HEK293 (cell line): ENCODE results near the gene CTF1.

Source experiments
- CTCF ChIA-PET: fragments of 350-600 bp; formaldehyde crosslinking; extraction: SDS; loops from one replicate; lab custom pipeline; 2021; ENCODE audit warnings: antibody characterized with exemption; lab: Yijun Ruan, JAX
- POLR2A ChIA-PET: fragments of 300-600 bp; formaldehyde crosslinking; extraction: SDS; loops from one replicate; lab custom pipeline; 2020; ENCODE audit warnings: antibody characterized with exemption, inconsistent platforms; lab: Yijun Ruan, JAX
- H3K27ac ChIP-seq: fragments of 200-500 bp; sonication (Bioruptor generic); 2 replicates; pipeline ENCODE4 v1.5.1; 2014; ENCODE audit warnings: low read depth, low read length, control low read depth, inconsistent platforms; ENCODE audit errors: extremely low read depth
- H3K36me3 ChIP-seq, 2 experiments: fragments of 200-500 bp in 1 of 2; sonication (Bioruptor generic) in 1 of 2; 1 replicate in 1 of 2; 2 replicates in 1 of 2; pipeline ENCODE4 v1.5.1; 2014 to 2017; ENCODE audit warnings: inconsistent platforms in 2 of 2, low read length in 2 of 2; ENCODE audit not compliant: control insufficient read depth in 2 of 2, insufficient read depth in 1 of 2
- H3K4me1 ChIP-seq: fragments of 200-500 bp; sonication (Bioruptor generic); 2 replicates; pipeline ENCODE4 v1.5.1; 2014; ENCODE audit warnings: mild to moderate bottlenecking, low read length, inconsistent platforms; ENCODE audit not compliant: control insufficient read depth, insufficient read depth
- H3K4me3 ChIP-seq: 2 replicates; pipeline ENCODE4 v1.5.1; 2011; ENCODE audit warnings: low read depth, mild to moderate bottlenecking, control low read depth, low read length, moderate library complexity
- H3K9me3 ChIP-seq: fragments of 200-500 bp; sonication (Bioruptor generic); 2 replicates; pipeline ENCODE4 v1.5.1; 2014; ENCODE audit warnings: low read depth, low read length, inconsistent platforms; ENCODE audit not compliant: control insufficient read depth, insufficient read depth
- BCL11A ChIP-seq: fragments of 450-650 bp; formaldehyde crosslinking; IDR thresholded peaks from 2 replicates; pipeline ENCODE4 v1.5.1; 2016; ENCODE audit warnings: low read depth, missing biosample characterization, missing genetic modification characterization
- HOXA7 ChIP-seq: sonication (generic); formaldehyde crosslinking; IDR thresholded peaks from 2 replicates; pipeline ENCODE4 v1.8.1; 2022; ENCODE audit warnings: missing genetic modification reagents, borderline replicate concordance
- SALL2 ChIP-seq: fragments of 450-650 bp; formaldehyde crosslinking; IDR thresholded peaks from 2 replicates; pipeline ENCODE4 v1.5.0; 2017; ENCODE audit warnings: missing biosample characterization, mild to moderate bottlenecking, missing genetic modification characterization, borderline replicate concordance
- SCRT2 ChIP-seq: fragments of 450-650 bp; formaldehyde crosslinking; IDR thresholded peaks from 2 replicates; pipeline ENCODE4 v1.5.1; 2016; ENCODE audit warnings: missing biosample characterization, missing genetic modification characterization
- ZFP3 ChIP-seq: fragments of 450-650 bp; formaldehyde crosslinking; IDR thresholded peaks from 2 replicates; pipeline ENCODE4 v1.5.1; 2016; ENCODE audit warnings: low read depth, missing biosample characterization, missing genetic modification characterization
- ZFP41 ChIP-seq: fragments of 450-650 bp; formaldehyde crosslinking; IDR thresholded peaks from 2 replicates; pipeline ENCODE4 v1.5.1; 2016; ENCODE audit warnings: missing biosample characterization, missing genetic modification characterization, borderline replicate concordance
- ZNF112 ChIP-seq: fragments of 450-650 bp; formaldehyde crosslinking; IDR thresholded peaks from 2 replicates; pipeline ENCODE4 v1.5.0; 2017; ENCODE audit warnings: missing biosample characterization, missing genetic modification characterization
- ZNF223 ChIP-seq: fragments of 450-650 bp; formaldehyde crosslinking; IDR thresholded peaks from 2 replicates; pipeline ENCODE4 v1.5.1; 2016; ENCODE audit warnings: missing biosample characterization, missing genetic modification characterization
- ZNF23 ChIP-seq: fragments of 450-650 bp; formaldehyde crosslinking; IDR thresholded peaks from 2 replicates; pipeline ENCODE4 v1.5.1; 2016; ENCODE audit warnings: missing biosample characterization, missing genetic modification characterization, borderline replicate concordance
- ZNF677 ChIP-seq: fragments of 450-650 bp; IDR thresholded peaks from 2 replicates; pipeline ENCODE4 v1.5.0; 2018; ENCODE audit warnings: missing biosample characterization, mild to moderate bottlenecking, missing genetic modification characterization, moderate library complexity
- ZNF785 ChIP-seq: fragments of 450-650 bp; formaldehyde crosslinking; IDR thresholded peaks from 2 replicates; pipeline ENCODE4 v1.5.1; 2016; ENCODE audit warnings: missing biosample characterization, missing genetic modification characterization
- TF ChIP-seq, protein P1 (sequence below): fragments of 450-650 bp; formaldehyde crosslinking; IDR thresholded peaks from 2 replicates; pipeline ENCODE4 v1.5.1; 2016; ENCODE audit warnings: missing biosample characterization, missing genetic modification characterization, borderline replicate concordance
- TF ChIP-seq, protein P2 (sequence below): fragments of 450-650 bp; formaldehyde crosslinking; IDR thresholded peaks from 2 replicates; pipeline ENCODE4 v1.5.1; 2017; ENCODE audit warnings: missing biosample characterization, missing genetic modification characterization
- TF ChIP-seq, protein P3 (sequence below): fragments of 450-650 bp; formaldehyde crosslinking; IDR thresholded peaks from 2 replicates; pipeline ENCODE4 v1.5.1; 2016; ENCODE audit warnings: missing biosample characterization, missing genetic modification characterization

The CTF1 gene

DNA sequence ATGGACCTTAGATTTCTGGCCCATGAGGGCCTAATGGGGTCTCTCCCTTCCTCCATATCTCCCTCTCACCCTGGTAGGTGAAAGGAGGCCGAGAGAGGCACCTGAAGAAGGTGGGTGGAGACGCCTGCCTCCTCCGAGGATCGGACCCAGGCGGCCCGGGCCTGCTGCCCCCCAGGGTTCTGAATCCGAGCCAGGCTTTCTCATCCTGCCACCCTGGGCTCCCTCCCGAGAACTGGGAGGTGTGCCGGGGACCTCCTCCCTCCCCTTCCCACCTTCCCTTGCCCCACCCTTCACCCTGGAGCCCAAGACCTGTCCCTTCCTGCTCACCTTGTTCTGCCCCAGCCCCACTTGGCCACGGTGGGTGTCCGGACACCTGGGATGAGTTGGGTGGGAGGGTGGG lies 32.0 kb downstream of the CTF1 start:
- H3K9me3 ChIP-seq = no peaks in the 10 kb centered on the region
- H3K27ac ChIP-seq = no peak overlapping the region
- CTCF ChIA-PET = interaction anchor here (0.5 to 1.7 kb wide), 5 partner anchors 25 to 940 kb away, joined by 3 to 6 read pairs (median 5); no protein-coding TSS in a partner anchor
- TF ChIP-seq ZNF112 (tag by site-specific recombination) = no peak
- TF ChIP-seq ZNF677 = 0 out of 2 replicates have a peak, but pooled peaks have one; percentile 16
- TF ChIP-seq, all 188 proteins: peak for 1
- no peak overlapping the region for H3K4me3 ChIP-seq
- peaks cover 3 to 79% of the 10 kb centered on the region in 2 experiments; a peak in 2 of 3 replicates for H3K36me3 ChIP-seq
- POLR2A ChIA-PET = interaction anchor here (0.6 to 2.6 kb wide), 7 partner anchors 13 to 829 kb away, joined by 3 to 15 read pairs (median 4); partner anchors contain the start of gene PHKG2
- no peaks in the 10 kb centered on the region for H3K4me1 ChIP-seq

DNA sequence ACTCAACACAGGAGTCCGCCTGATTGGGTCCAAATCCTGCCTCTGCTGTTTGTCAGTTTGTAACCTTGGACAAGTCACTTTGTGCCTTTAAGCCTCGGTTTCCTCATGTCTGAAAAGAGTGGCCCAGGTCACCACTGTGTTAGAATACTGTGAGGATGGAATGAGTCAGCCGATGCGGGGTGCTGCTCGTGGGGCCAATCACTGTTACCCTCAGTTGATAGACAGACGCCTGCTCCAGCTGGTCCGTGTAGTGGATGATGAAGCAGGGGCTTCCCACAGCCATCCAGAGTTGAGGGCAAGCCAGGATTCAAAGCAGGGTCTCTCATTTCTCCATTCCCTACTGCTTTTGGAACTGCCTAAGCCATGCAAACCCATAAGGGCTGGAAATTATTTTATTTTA lies 32.8 kb downstream of the CTF1 start:
- Histone ChIP-seq H3K4me1 (no peaks in the 10 kb centered on the region), H3K9me3 (no peaks in the 10 kb centered on the region), H3K4me3 (no peak overlapping the region), H3K27ac (no peak overlapping the region)
- CTCF ChIA-PET = interaction anchor here (0.9 to 1.2 kb wide), 2 partner anchors 13 to 1113 kb away, joined by 3 read pairs; partner anchors contain the start of gene PAGR1
- POLR2A ChIA-PET = no interaction called here
- TF ChIP-seq ZNF23 (tag by site-specific recombination) = no peak
- TF ChIP-seq, protein P1, sequence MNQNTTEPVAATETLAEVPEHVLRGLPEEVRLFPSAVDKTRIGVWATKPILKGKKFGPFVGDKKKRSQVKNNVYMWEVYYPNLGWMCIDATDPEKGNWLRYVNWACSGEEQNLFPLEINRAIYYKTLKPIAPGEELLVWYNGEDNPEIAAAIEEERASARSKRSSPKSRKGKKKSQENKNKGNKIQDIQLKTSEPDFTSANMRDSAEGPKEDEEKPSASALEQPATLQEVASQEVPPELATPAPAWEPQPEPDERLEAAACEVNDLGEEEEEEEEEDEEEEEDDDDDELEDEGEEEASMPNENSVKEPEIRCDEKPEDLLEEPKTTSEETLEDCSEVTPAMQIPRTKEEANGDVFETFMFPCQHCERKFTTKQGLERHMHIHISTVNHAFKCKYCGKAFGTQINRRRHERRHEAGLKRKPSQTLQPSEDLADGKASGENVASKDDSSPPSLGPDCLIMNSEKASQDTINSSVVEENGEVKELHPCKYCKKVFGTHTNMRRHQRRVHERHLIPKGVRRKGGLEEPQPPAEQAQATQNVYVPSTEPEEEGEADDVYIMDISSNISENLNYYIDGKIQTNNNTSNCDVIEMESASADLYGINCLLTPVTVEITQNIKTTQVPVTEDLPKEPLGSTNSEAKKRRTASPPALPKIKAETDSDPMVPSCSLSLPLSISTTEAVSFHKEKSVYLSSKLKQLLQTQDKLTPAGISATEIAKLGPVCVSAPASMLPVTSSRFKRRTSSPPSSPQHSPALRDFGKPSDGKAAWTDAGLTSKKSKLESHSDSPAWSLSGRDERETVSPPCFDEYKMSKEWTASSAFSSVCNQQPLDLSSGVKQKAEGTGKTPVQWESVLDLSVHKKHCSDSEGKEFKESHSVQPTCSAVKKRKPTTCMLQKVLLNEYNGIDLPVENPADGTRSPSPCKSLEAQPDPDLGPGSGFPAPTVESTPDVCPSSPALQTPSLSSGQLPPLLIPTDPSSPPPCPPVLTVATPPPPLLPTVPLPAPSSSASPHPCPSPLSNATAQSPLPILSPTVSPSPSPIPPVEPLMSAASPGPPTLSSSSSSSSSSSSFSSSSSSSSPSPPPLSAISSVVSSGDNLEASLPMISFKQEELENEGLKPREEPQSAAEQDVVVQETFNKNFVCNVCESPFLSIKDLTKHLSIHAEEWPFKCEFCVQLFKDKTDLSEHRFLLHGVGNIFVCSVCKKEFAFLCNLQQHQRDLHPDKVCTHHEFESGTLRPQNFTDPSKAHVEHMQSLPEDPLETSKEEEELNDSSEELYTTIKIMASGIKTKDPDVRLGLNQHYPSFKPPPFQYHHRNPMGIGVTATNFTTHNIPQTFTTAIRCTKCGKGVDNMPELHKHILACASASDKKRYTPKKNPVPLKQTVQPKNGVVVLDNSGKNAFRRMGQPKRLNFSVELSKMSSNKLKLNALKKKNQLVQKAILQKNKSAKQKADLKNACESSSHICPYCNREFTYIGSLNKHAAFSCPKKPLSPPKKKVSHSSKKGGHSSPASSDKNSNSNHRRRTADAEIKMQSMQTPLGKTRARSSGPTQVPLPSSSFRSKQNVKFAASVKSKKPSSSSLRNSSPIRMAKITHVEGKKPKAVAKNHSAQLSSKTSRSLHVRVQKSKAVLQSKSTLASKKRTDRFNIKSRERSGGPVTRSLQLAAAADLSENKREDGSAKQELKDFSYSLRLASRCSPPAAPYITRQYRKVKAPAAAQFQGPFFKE (tag by site-specific recombination) = no peak
- TF ChIP-seq ZNF785 (tag by site-specific recombination) = no peak
- TF ChIP-seq SCRT2 (tag by site-specific recombination) = no peak
- TF ChIP-seq, protein P2, sequence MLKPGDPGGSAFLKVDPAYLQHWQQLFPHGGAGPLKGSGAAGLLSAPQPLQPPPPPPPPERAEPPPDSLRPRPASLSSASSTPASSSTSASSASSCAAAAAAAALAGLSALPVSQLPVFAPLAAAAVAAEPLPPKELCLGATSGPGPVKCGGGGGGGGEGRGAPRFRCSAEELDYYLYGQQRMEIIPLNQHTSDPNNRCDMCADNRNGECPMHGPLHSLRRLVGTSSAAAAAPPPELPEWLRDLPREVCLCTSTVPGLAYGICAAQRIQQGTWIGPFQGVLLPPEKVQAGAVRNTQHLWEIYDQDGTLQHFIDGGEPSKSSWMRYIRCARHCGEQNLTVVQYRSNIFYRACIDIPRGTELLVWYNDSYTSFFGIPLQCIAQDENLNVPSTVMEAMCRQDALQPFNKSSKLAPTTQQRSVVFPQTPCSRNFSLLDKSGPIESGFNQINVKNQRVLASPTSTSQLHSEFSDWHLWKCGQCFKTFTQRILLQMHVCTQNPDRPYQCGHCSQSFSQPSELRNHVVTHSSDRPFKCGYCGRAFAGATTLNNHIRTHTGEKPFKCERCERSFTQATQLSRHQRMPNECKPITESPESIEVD (tag by site-specific recombination) = no peak
- TF ChIP-seq ZFP41 (tag by site-specific recombination) = no peak
- TF ChIP-seq BCL11A (tag by site-specific recombination) = no peak
- TF ChIP-seq, protein P3, sequence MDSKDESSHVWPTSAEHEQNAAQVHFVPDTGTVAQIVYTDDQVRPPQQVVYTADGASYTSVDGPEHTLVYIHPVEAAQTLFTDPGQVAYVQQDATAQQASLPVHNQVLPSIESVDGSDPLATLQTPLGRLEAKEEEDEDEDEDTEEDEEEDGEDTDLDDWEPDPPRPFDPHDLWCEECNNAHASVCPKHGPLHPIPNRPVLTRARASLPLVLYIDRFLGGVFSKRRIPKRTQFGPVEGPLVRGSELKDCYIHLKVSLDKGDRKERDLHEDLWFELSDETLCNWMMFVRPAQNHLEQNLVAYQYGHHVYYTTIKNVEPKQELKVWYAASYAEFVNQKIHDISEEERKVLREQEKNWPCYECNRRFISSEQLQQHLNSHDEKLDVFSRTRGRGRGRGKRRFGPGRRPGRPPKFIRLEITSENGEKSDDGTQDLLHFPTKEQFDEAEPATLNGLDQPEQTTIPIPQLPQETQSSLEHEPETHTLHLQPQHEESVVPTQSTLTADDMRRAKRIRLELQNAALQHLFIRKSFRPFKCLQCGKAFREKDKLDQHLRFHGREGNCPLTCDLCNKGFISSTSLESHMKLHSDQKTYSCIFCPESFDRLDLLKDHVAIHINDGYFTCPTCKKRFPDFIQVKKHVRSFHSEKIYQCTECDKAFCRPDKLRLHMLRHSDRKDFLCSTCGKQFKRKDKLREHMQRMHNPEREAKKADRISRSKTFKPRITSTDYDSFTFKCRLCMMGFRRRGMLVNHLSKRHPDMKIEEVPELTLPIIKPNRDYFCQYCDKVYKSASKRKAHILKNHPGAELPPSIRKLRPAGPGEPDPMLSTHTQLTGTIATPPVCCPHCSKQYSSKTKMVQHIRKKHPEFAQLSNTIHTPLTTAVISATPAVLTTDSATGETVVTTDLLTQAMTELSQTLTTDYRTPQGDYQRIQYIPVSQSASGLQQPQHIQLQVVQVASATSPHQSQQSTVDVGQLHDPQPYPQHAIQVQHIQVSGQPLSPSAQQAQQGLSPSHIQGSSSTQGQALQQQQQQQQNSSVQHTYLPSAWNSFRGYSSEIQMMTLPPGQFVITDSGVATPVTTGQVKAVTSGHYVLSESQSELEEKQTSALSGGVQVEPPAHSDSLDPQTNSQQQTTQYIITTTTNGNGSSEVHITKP = no peak
- no peak for TF ChIP-seq SALL2 (tag by site-specific recombination)
- TF ChIP-seq ZNF223 (tag by site-specific recombination) = no peak
- no peak for TF ChIP-seq ZFP3 (tag by site-specific recombination)
- no peak for TF ChIP-seq HOXA7 (CRISPR knock-in tag)
- TF ChIP-seq, all 188 proteins: peak for 0
- H3K36me3 ChIP-seq = peaks cover 10 to 86% of the 10 kb centered on the region in 2 experiments; a peak in 2 of 3 replicates
